Heart left ventricle (tissue), 13 donors: ENCODE measurements around the gene SCRG1.

Experiments
- CTCF ChIP-seq, 12 donors: fragments of 200-600 bp; sonication (generic) in 4 of 12; IDR thresholded peaks; one replicate each; pipeline versions ENCODE4 v1.5.0 to v1.8.0; 2018 to 2022; ENCODE audit warnings: antibody characterized with exemption in 12 of 12, mild to moderate bottlenecking in 5 of 12
- POLR2A ChIP-seq, 2 donors: fragments of 450-650 bp; IDR thresholded peaks; one replicate each; pipeline ENCODE4 v1.6.1; 2017; ENCODE audit warnings: antibody characterized with exemption in 2 of 2, mild to moderate bottlenecking in 2 of 2, moderate library complexity in 2 of 2
- donor health status: ischemic (EF 13 %, LVEDD 7.1; RV severe dilation, severe dysfunction).
- donor health status: DM: no; HTN: yes; CAD: no.
- donor health status: DM: no; HTN: no; CAD: no.
- donor health status: ischemic (EF 25% LVEDD 6.9; RV normal size, moderate dysfunction).
- donor health status: ischemic (EF 25% LVEDD 5.7; RV mildly dilated, moderate dysfunction).
- donor health status: ischemic (EF 35%, LVEDD 5.7; RV mildly dilated, moderate dysfunction).
- donor health status: nonischemic (EF 11% LVEDD 7.7; RV severe dilation, severe dysfunction).
- donor health status: DM: yes; HTN: yes; CAD: no.
- donor health status: PGD.
- donor health status: ischemic (EF 29% LVEDD 5.4; RV normal size, mild dysfunction).
- donor health status: nonischemic (EF 23%, LVEDD 6.1; RV moderate dilation, normal function).

GRCh38 chr4:173432430-173432829 lies 33.5 kb upstream of the SCRG1 start:
- TF ChIP-seq CTCF (IDR thresholded peaks at IDR 0.05) (no peak), POLR2A (IDR thresholded peaks at IDR 0.05) (no peak)
